GM23338 (cell line): ENCODE results near the gene CEACAM21. TPM values are rescaled to one million over a fixed set of nuclear protein-coding genes. Genes with fewer than 3 reads are reported as not detected.

Experiments used
- ATAC-seq: fragments of 200-7000 bp; cut with Tn5 transposase; 3 replicates; pipeline ENCODE4 v1.9.1; 2020
- DNase-seq: peaks from one replicate; pipeline ENCODE4 v3.0.0-alpha.2; 2015; ENCODE audit warnings: low spot score
- H2AFZ ChIP-seq: fragments of 200-600 bp; sonication (generic); 2 replicates; pipeline ENCODE4 v1.8.0; 2016; ENCODE audit warnings: antibody characterized with exemption, mild to moderate bottlenecking, moderate library complexity
- H3F3A ChIP-seq: fragments of 200-600 bp; sonication (generic); replicated peaks from 2 replicates; pipeline ENCODE4 v1.8.0; 2017; ENCODE audit warnings: antibody characterized with exemption, mixed run types, low read depth
- H3K27ac ChIP-seq: fragments of 200-600 bp; sonication (generic); 2 replicates; pipeline ENCODE4 v1.6.1; 2016; ENCODE audit warnings: low read depth
- H3K27me3 ChIP-seq: fragments of 200-600 bp; sonication (generic); 2 replicates; pipeline ENCODE4 v1.8.0; 2016; ENCODE audit warnings: mild to moderate bottlenecking, mixed run types, moderate library complexity; ENCODE audit not compliant: insufficient read depth
- H3K36me3 ChIP-seq: fragments of 200-600 bp; sonication (generic); 2 replicates; pipeline ENCODE4 v1.8.0; 2016; ENCODE audit warnings: mild to moderate bottlenecking; ENCODE audit not compliant: insufficient read depth
- H3K4me1 ChIP-seq: fragments of 200-600 bp; sonication (generic); 2 replicates; pipeline ENCODE4 v1.8.0; 2016; ENCODE audit warnings: mild to moderate bottlenecking, moderate library complexity; ENCODE audit not compliant: insufficient read depth
- H3K4me2 ChIP-seq: fragments of 200-600 bp; sonication (generic); 2 replicates; pipeline ENCODE4 v1.7.1; 2017; ENCODE audit warnings: mixed run types
- H3K4me3 ChIP-seq: fragments of 200-600 bp; sonication (generic); 2 replicates; pipeline ENCODE4 v1.6.1; 2016; ENCODE audit warnings: mixed run types
- H3K79me2 ChIP-seq: fragments of 200-600 bp; sonication (generic); replicated peaks from 2 replicates; pipeline ENCODE4 v1.8.0; 2017; ENCODE audit warnings: mild to moderate bottlenecking; ENCODE audit not compliant: insufficient read depth
- H3K9me2 ChIP-seq: fragments of 200-600 bp; sonication (generic); 2 replicates; pipeline ENCODE4 v1.8.0; 2017; ENCODE audit not compliant: insufficient read depth
- H4K20me1 ChIP-seq: fragments of 200-600 bp; sonication (generic); replicated peaks from 2 replicates; pipeline ENCODE4 v1.8.0; 2017; ENCODE audit warnings: mild to moderate bottlenecking; ENCODE audit not compliant: insufficient read depth
- H3K27ac Mint-ChIP-seq: 2 replicates; pipeline ENCODE4 v1.8.0; 2020; ENCODE audit warnings: inconsistent platforms, mild to moderate bottlenecking, moderate library complexity, mixed read lengths
- H3K27me3 Mint-ChIP-seq: 3 replicates; pipeline ENCODE4 v1.8.0; 2022; ENCODE audit warnings: low read depth, mild to moderate bottlenecking, moderate library complexity, mixed read lengths, inconsistent platforms; ENCODE audit not compliant: insufficient read depth, poor library complexity
- H3K36me3 Mint-ChIP-seq: 3 replicates; pipeline ENCODE4 v1.8.0; 2021; ENCODE audit warnings: low read depth, mild to moderate bottlenecking, inconsistent platforms, moderate library complexity, mixed read lengths
- H3K4me1 Mint-ChIP-seq: 3 replicates; pipeline ENCODE4 v1.8.0; 2020; ENCODE audit warnings: mild to moderate bottlenecking, inconsistent platforms, mixed read lengths
- H3K4me3 Mint-ChIP-seq: 3 replicates; pipeline ENCODE4 v1.8.0; 2021; ENCODE audit warnings: moderate library complexity, mild to moderate bottlenecking, inconsistent platforms, mixed read lengths
- H3K9me3 Mint-ChIP-seq: 3 replicates; pipeline ENCODE4 v1.8.0; 2020; ENCODE audit warnings: moderate library complexity, mild to moderate bottlenecking, inconsistent platforms, mixed read lengths
- CTCF ChIP-seq, 2 experiments: fragments of 200-600 bp in 1 of 2; sonication (generic) in 1 of 2; conservative IDR thresholded peaks; 2 replicates each; pipeline versions ENCODE4 v1.5.1 to v1.6.1; 2016 to 2017; ENCODE audit warnings: antibody characterized with exemption in 2 of 2, low read depth in 2 of 2, mild to moderate bottlenecking in 2 of 2, moderate library complexity in 1 of 2
- ETS1 ChIP-seq: IDR thresholded peaks from 2 replicates; pipeline ENCODE4 v1.6.1; 2016; ENCODE audit warnings: antibody characterized with exemption
- NANOG ChIP-seq: IDR thresholded peaks from 2 replicates; pipeline ENCODE4 v1.6.1; 2016; ENCODE audit warnings: antibody characterized with exemption, borderline replicate concordance
- POLR2AphosphoS5 ChIP-seq: IDR thresholded peaks from 2 replicates; pipeline ENCODE4 v1.6.1; 2016; ENCODE audit warnings: antibody characterized with exemption, low read depth
- STAT1 ChIP-seq: IDR thresholded peaks from one replicate; pipeline ENCODE4 v1.6.1; 2016; ENCODE audit warnings: antibody characterized with exemption; ENCODE audit not compliant: unreplicated experiment
- ZNF114 ChIP-seq: fragments of 250-450 bp; sonication (Bioruptor Pico); IDR thresholded peaks from 2 replicates; pipeline ENCODE4 v1.5.0; 2020; ENCODE audit warnings: mild to moderate bottlenecking, moderate library complexity
- ZNF462 ChIP-seq: fragments of 250-450 bp; sonication (Bioruptor Pico); IDR thresholded peaks from 2 replicates; pipeline ENCODE4 v1.5.0; 2020; ENCODE audit warnings: mild to moderate bottlenecking, moderate library complexity
- long read RNA-seq: library from polyadenylated mRNA; unstranded; transcript quantifications from one replicate; pipeline ENCODE4 v2.0.0, GENCODE V29; 2020; ENCODE audit not compliant: unreplicated experiment
- polyA plus RNA-seq: library from polyadenylated mRNA; unstranded; fragments of >200 nt; fragmentation: Nextera tagmentation; extraction: Ambion mirVana; gene quantifications from 2 replicates; pipeline ENCODE4 v1.2.1, GENCODE V29; 2016
- total RNA-seq: library from RNA; depleted of rRNA; stranded (reverse); fragments of >200 nt; shearing (Covaris generic); gene quantifications from 2 replicates; pipeline ENCODE4 v1.2.3, GENCODE V29; 2014; rRNA removed

The CEACAM21 gene
- not detected in 2 replicates for total RNA-seq
- polyA plus RNA-seq: not detected in 2 replicates
- long read RNA-seq, partial matches to known transcripts: 0 of 1 reads
- long read RNA-seq, other reads (novel, unspliced or antisense): 1 of 1 reads

- H3K27me3 ChIP-seq: peaks cover 19% of the 10 kb centered on the region; the same call in 1 of the 2 replicates
- DNase-seq (no peak), ATAC-seq (peak; percentile 56)
- H2AFZ ChIP-seq: peak within 1 kb of the TSS; percentile 59; the same call in 1 of the 2 replicates
- no peaks in the 10 kb centered on the region for H3K4me1 ChIP-seq
- no peak within 1 kb of the TSS for H3K4me3 ChIP-seq
- Mint-ChIP-seq H3K4me3 (no peak within 1 kb of the TSS), H3K27me3 (peaks cover 9% of the 10 kb centered on the region), H3K27ac (no peak within 1 kb of the TSS), H3K36me3 (peaks cover 6% of the 10 kb centered on the region; the same call in 1 of the 3 replicates), H3K9me3 (peaks cover 18% of the 10 kb centered on the region), H3K4me1 (0 out of 3 replicates have a peak, but pooled peaks cover 2% of the 10 kb centered on the region)
- H3K27ac ChIP-seq: no peak within 1 kb of the TSS
- H3F3A ChIP-seq: no peaks in the 10 kb centered on the region
- no peaks in the 10 kb centered on the region for H3K9me2 ChIP-seq
- no peak for TF ChIP-seq STAT1
- no peak for TF ChIP-seq ZNF462 (CRISPR knock-in tag)
- no peak for TF ChIP-seq CTCF (conservative IDR thresholded peaks at IDR 0.05; ENCODE audit: low read depth in 2 of 2)
- no peak for TF ChIP-seq NANOG
- no peak for TF ChIP-seq POLR2AphosphoS5
- TF ChIP-seq ZNF114: no peak
- TF ChIP-seq ETS1: no peak
- no peaks in the 10 kb centered on the region for H3K36me3 ChIP-seq
- no peak within 1 kb of the TSS for H3K4me2 ChIP-seq
- no peaks in the 10 kb centered on the region for H3K79me2 ChIP-seq
- H4K20me1 ChIP-seq: no peaks in the 10 kb centered on the region
Measured at GRCh38 chr19:41575998-41576397, at the start of gene CEACAM21. TSS of gene CEACAM21 (plus strand) at chr19:41576166. CDS start at chr19:41576275, 109 bp downstream.
